ENCODE data around the gene ENDOD1. TPM values are rescaled to one million over a fixed set of nuclear protein-coding genes. Genes with fewer than 3 reads are reported as not detected.

Gene ENDOD1
- total RNA-seq, 1 experiment from 2014 or later = 28.2 TPM

DNA sequence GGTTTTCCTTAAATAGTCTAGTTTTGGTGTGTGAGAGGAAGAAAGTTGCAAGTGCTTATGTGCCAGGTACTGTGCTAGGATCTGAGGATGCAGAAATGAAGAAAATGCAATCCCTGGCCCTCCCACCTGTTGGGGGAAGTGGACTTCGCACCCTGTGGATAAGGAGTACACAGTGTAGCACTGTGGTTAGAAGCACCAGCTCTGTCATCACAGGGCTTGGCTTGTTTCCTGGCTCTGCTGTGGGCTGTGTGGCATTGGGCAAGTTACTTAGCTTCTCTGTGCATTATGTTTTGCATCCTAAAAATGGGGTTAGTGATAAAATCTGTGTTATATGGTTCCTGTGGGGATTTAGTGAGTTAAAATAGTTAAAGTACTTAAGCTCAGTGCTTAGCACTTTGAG is 68.2 kb downstream of the ENDOD1 start:
- Histone ChIP-seq H3K4me1 (ENCODE audit: control insufficient read depth, insufficient read depth, low read length) (no peaks in the 10 kb centered on the region), H3K9me3 (ENCODE audit: control insufficient read depth, insufficient read depth, low read depth, low read length) (no peaks in the 10 kb centered on the region), H3K4me3 (ENCODE audit: low read depth in 2 of 2, low read length in 2 of 2) (no peak overlapping the region), H3K27me3 (ENCODE audit: control insufficient read depth, insufficient read depth, low read length) (no peaks in the 10 kb centered on the region), H3K36me3 (ENCODE audit: control insufficient read depth, insufficient read depth, low read length) (no peaks in the 10 kb centered on the region), H3K27ac (ENCODE audit: low read length) (no peak overlapping the region)
- intact Hi-C loops (cut with micrococcal nuclease; ENCODE audit: unreplicated experiment) = loop anchor here (5.0 to 10.0 kb wide), 2 partner anchors 183 to 1269 kb away; partner anchors contain the start of genes CWC15 and KDM4D
- ChIA-PET POLR2A (no interaction called here), CTCF (no interaction called here)
- no TSS peak for BruUV-seq (replicated peaks)
- no peak for ATAC-seq
- no peak for DNase-seq (ENCODE audit: low read depth, low spot score)
- in situ Hi-C loops (cut with HindIII; ENCODE audit: low pct_unique_long_range_greater_than_20kb, low sequenced_read_pairs) = no loop called here
- TF ChIP-seq TCF7L2 (IDR thresholded peaks at IDR 0.05; ENCODE audit: low read depth, low read length) (no peak), POLR2AphosphoS5 (IDR thresholded peaks at IDR 0.05; ENCODE audit: low read depth, low read length) (no peak), SIN3A (IDR thresholded peaks at IDR 0.05; ENCODE audit: borderline replicate concordance, insufficient read depth, low read depth, low read length) (no peak)
- TF ChIP-seq, protein P1, sequence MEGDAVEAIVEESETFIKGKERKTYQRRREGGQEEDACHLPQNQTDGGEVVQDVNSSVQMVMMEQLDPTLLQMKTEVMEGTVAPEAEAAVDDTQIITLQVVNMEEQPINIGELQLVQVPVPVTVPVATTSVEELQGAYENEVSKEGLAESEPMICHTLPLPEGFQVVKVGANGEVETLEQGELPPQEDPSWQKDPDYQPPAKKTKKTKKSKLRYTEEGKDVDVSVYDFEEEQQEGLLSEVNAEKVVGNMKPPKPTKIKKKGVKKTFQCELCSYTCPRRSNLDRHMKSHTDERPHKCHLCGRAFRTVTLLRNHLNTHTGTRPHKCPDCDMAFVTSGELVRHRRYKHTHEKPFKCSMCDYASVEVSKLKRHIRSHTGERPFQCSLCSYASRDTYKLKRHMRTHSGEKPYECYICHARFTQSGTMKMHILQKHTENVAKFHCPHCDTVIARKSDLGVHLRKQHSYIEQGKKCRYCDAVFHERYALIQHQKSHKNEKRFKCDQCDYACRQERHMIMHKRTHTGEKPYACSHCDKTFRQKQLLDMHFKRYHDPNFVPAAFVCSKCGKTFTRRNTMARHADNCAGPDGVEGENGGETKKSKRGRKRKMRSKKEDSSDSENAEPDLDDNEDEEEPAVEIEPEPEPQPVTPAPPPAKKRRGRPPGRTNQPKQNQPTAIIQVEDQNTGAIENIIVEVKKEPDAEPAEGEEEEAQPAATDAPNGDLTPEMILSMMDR (IDR thresholded peaks at IDR 0.05) = no peak
- TF ChIP-seq, protein P2, sequence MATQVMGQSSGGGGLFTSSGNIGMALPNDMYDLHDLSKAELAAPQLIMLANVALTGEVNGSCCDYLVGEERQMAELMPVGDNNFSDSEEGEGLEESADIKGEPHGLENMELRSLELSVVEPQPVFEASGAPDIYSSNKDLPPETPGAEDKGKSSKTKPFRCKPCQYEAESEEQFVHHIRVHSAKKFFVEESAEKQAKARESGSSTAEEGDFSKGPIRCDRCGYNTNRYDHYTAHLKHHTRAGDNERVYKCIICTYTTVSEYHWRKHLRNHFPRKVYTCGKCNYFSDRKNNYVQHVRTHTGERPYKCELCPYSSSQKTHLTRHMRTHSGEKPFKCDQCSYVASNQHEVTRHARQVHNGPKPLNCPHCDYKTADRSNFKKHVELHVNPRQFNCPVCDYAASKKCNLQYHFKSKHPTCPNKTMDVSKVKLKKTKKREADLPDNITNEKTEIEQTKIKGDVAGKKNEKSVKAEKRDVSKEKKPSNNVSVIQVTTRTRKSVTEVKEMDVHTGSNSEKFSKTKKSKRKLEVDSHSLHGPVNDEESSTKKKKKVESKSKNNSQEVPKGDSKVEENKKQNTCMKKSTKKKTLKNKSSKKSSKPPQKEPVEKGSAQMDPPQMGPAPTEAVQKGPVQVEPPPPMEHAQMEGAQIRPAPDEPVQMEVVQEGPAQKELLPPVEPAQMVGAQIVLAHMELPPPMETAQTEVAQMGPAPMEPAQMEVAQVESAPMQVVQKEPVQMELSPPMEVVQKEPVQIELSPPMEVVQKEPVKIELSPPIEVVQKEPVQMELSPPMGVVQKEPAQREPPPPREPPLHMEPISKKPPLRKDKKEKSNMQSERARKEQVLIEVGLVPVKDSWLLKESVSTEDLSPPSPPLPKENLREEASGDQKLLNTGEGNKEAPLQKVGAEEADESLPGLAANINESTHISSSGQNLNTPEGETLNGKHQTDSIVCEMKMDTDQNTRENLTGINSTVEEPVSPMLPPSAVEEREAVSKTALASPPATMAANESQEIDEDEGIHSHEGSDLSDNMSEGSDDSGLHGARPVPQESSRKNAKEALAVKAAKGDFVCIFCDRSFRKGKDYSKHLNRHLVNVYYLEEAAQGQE (IDR thresholded peaks at IDR 0.05; ENCODE audit: insufficient read depth in 1 of 2, low read depth in 2 of 2, low read length in 1 of 2) = no peak

DNA sequence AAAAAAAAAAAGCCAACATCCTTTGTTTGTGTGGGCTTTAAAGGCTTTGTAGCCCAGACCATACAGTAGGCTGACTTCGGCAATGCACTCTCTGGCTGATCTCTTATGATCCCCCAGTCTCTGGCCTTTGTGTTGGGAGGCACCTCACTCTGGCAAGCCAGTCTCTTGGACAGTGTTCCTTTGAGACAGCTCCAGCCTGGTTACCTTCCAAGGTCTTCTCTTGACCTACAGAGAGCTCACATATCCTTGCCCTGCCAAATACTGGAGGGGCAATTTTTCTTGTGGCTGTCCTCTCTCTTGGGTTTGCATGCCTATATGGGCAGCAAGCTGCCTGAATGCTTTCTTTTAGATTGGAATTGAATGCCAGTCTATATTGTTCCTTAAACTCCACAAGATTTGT is 71.6 kb downstream of the ENDOD1 start:
- TF ChIP-seq, protein P2 (IDR thresholded peaks at IDR 0.05; ENCODE audit: insufficient read depth in 1 of 2, low read depth in 2 of 2, low read length in 1 of 2) = no peak
- TF ChIP-seq SIN3A (IDR thresholded peaks at IDR 0.05; ENCODE audit: borderline replicate concordance, insufficient read depth, low read depth, low read length) (no peak), TCF7L2 (IDR thresholded peaks at IDR 0.05; ENCODE audit: low read depth, low read length) (no peak), POLR2AphosphoS5 (IDR thresholded peaks at IDR 0.05; ENCODE audit: low read depth, low read length) (no peak)
- TF ChIP-seq, protein P1 (IDR thresholded peaks at IDR 0.05) = no peak
- intact Hi-C loops (cut with micrococcal nuclease; ENCODE audit: unreplicated experiment) = no loop called here
- ChIA-PET CTCF (interaction anchor here (1.2 kb wide), 1 partner anchor 9 kb away, joined by 3 read pairs; no protein-coding TSS in a partner anchor), POLR2A (no interaction called here)
- H3K36me3 ChIP-seq (ENCODE audit: control insufficient read depth, insufficient read depth, low read length) = no peaks in the 10 kb centered on the region
- in situ Hi-C loops (cut with HindIII; ENCODE audit: low pct_unique_long_range_greater_than_20kb, low sequenced_read_pairs) = no loop called here
- no peak for DNase-seq (ENCODE audit: low read depth, low spot score)
- H3K27ac ChIP-seq (ENCODE audit: low read length) = no peak overlapping the region
- H3K9me3 ChIP-seq (ENCODE audit: control insufficient read depth, insufficient read depth, low read depth, low read length) = no peaks in the 10 kb centered on the region
- BruUV-seq (replicated peaks) = no TSS peak
- ATAC-seq = no peak
- H3K27me3 ChIP-seq (ENCODE audit: control insufficient read depth, insufficient read depth, low read length) = no peaks in the 10 kb centered on the region
- no peak overlapping the region for H3K4me3 ChIP-seq (ENCODE audit: low read depth in 2 of 2, low read length in 2 of 2)
- H3K4me1 ChIP-seq (ENCODE audit: control insufficient read depth, insufficient read depth, low read length) = no peaks in the 10 kb centered on the region
